MCF 10A (cell line): Measurements from ENCODE around the gene MRPS12. TPM values are rescaled to one million over a fixed set of nuclear protein-coding genes. Genes with fewer than 3 reads are reported as not detected.
"Not testable (repeated sequence)": the region's sequence is repeated elsewhere in the genome, so short reads cannot be mapped to it uniquely, and the experiment has no call there.

Source experiments
- Bru-seq: library from RNA; stranded (reverse); fragments of 400-500 nt; gene quantifications from one replicate; lab custom pipeline; 2021; lab: Mats Ljungman, UMichigan
- BruChase-seq, 2 experiments: library from RNA; stranded (reverse); fragments of 400-500 nt; gene quantifications; one replicate each; lab custom pipeline; 2021; lab: Mats Ljungman, UMichigan
- BruUV-seq: library from RNA; stranded (reverse); fragments of 400-500 nt; replicated peaks from 2 replicates; lab custom pipeline; 2021; lab: Mats Ljungman, UMichigan
- CTCF ChIA-PET: fragments of 300-600 bp; sonication (Branson Sonifier 250); formaldehyde crosslinking; extraction: SDS; loops from one replicate; lab custom pipeline; 2021; ENCODE audit warnings: antibody characterized with exemption, inconsistent platforms; lab: Yijun Ruan, JAX
- POLR2A ChIA-PET: fragments of 300-600, 350-650 bp; sonication (Branson Sonifier 250); formaldehyde crosslinking; extraction: SDS; loops from one replicate; lab custom pipeline; 2020; ENCODE audit warnings: antibody characterized with exemption, inconsistent platforms; lab: Yijun Ruan, JAX
- DNase-seq: peaks from one replicate; pipeline ENCODE4 v3.0.0-alpha.2; 2018; ENCODE audit not compliant: unreplicated experiment
- H3K27ac Mint-ChIP-seq: one replicate; pipeline ENCODE4 v1.8.0; 2022; ENCODE audit warnings: mild to moderate bottlenecking, low read depth, mixed read lengths; ENCODE audit not compliant: unreplicated experiment
- H3K27me3 Mint-ChIP-seq: one replicate; pipeline ENCODE4 v1.8.0; 2022; ENCODE audit warnings: mixed read lengths; ENCODE audit not compliant: insufficient read depth, unreplicated experiment
- H3K36me3 Mint-ChIP-seq: one replicate; pipeline ENCODE4 v1.8.0; 2022; ENCODE audit warnings: mild to moderate bottlenecking, moderate library complexity, mixed read lengths; ENCODE audit not compliant: insufficient read depth, unreplicated experiment
- H3K4me1 Mint-ChIP-seq: one replicate; pipeline ENCODE4 v1.8.0; 2022; ENCODE audit warnings: mixed read lengths; ENCODE audit not compliant: insufficient read depth, unreplicated experiment
- H3K4me3 Mint-ChIP-seq: one replicate; pipeline ENCODE4 v1.8.0; 2022; ENCODE audit warnings: mild to moderate bottlenecking, moderate library complexity, mixed read lengths; ENCODE audit not compliant: unreplicated experiment
- H3K9me3 Mint-ChIP-seq: one replicate; pipeline ENCODE4 v1.8.0; 2022; ENCODE audit warnings: mixed read lengths; ENCODE audit not compliant: unreplicated experiment
- intact Hi-C: fragments of 100-400 bp; cut with micrococcal nuclease; formaldehyde crosslinking; loops from 2 replicates; pipeline ENCODE4 v1.14.1; 2022
- long read RNA-seq: library from polyadenylated mRNA; stranded (forward); transcript quantifications from one replicate; pipeline ENCODE4 v2.0.0, GENCODE V29; 2022
- total RNA-seq: library from RNA; stranded (reverse); gene quantifications from 2 replicates; pipeline ENCODE4 v1.2.3, GENCODE V29; 2022
- TF ChIP-seq, protein P1 (sequence below): fragments of 200-600 bp; IDR thresholded peaks from one replicate; pipeline ENCODE4 v1.8.0; 2022; ENCODE audit warnings: antibody characterized with exemption, mild to moderate bottlenecking; ENCODE audit not compliant: unreplicated experiment

The MRPS12 gene
- total RNA-seq (38.1 and 53.3 TPM in 2 replicates), Bru-seq, nascent RNA (percentile 55 among the genes with signal in this experiment), BruChase-seq, experiment 1, labeled RNA remaining after a 6-hour chase (percentile 65 among the genes with signal in this experiment), BruChase-seq, experiment 2, labeled RNA remaining after a 2-hour chase (percentile 67 among the genes with signal in this experiment)
- long read RNA-seq, transcript MRPS12-203 (2 exons, 1,220 nt) = minor isoform, 6 of 102 reads
- long read RNA-seq, transcript MRPS12-202 (3 exons, 929 nt) = minor isoform, 15 of 102 reads
- long read RNA-seq, transcript MRPS12-201 (3 exons, 1,207 nt) = major isoform, 76 of 102 reads
- long read RNA-seq, partial matches to known transcripts = 0 of 102 reads
- long read RNA-seq, other reads (novel, unspliced or antisense) = 5 of 102 reads

- ChIA-PET POLR2A (interaction anchor here (0.6 to 3.3 kb wide), 37 partner anchors 9 to 685 kb away, joined by 3 to 35 read pairs (median 4); partner anchors contain the start of genes ACTN4, ECH1, EIF3K and FAM98C), CTCF (interaction anchor here (0.6 to 2.3 kb wide), 32 partner anchors 10 to 795 kb away, joined by 3 to 16 read pairs (median 3); partner anchors contain the start of gene FAM98C)
- H3K4me1 Mint-ChIP-seq = peaks cover 14% of the 10 kb centered on the region
- peaks cover 24% of the 10 kb centered on the region for H3K36me3 Mint-ChIP-seq
- H3K27me3 Mint-ChIP-seq = no peaks in the 10 kb centered on the region
- TF ChIP-seq, protein P1, sequence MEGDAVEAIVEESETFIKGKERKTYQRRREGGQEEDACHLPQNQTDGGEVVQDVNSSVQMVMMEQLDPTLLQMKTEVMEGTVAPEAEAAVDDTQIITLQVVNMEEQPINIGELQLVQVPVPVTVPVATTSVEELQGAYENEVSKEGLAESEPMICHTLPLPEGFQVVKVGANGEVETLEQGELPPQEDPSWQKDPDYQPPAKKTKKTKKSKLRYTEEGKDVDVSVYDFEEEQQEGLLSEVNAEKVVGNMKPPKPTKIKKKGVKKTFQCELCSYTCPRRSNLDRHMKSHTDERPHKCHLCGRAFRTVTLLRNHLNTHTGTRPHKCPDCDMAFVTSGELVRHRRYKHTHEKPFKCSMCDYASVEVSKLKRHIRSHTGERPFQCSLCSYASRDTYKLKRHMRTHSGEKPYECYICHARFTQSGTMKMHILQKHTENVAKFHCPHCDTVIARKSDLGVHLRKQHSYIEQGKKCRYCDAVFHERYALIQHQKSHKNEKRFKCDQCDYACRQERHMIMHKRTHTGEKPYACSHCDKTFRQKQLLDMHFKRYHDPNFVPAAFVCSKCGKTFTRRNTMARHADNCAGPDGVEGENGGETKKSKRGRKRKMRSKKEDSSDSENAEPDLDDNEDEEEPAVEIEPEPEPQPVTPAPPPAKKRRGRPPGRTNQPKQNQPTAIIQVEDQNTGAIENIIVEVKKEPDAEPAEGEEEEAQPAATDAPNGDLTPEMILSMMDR = no peak
- peak within 1 kb of the TSS; percentile 95 for H3K27ac Mint-ChIP-seq
- H3K4me3 Mint-ChIP-seq = peak within 1 kb of the TSS; percentile 85
- BruUV-seq = TSS peak; percentile 74
- DNase-seq = peak; percentile 100
- peaks cover 7% of the 10 kb centered on the region for H3K9me3 Mint-ChIP-seq
- intact Hi-C loops = loop anchor here (1.0 to 10.0 kb wide), 6 partner anchors 30 to 696 kb away; partner anchors contain the start of gene FAM98C
Observed at GRCh38 chr19:38930776-38931520, at the start of gene MRPS12. TSS of gene MRPS12 (plus strand) at chr19:38930944. CDS start at chr19:38931295, 351 bp downstream.

- intact Hi-C loops = no loop called here
- Mint-ChIP-seq H3K36me3 (peaks cover 33% of the 10 kb centered on the region), H3K27me3 (no peaks in the 10 kb centered on the region), H3K9me3 (no peaks in the 10 kb centered on the region), H3K4me1 (no peaks in the 10 kb centered on the region), H3K27ac (no peak overlapping the region), H3K4me3 (no peak overlapping the region)
- CTCF ChIA-PET = interaction anchor here (0.6 to 1.4 kb wide), 4 partner anchors 46 to 668 kb away, joined by 3 to 5 read pairs (median 4); no protein-coding TSS in a partner anchor
- no peak for DNase-seq
- BruUV-seq = no TSS peak
- POLR2A ChIA-PET = no interaction called here
- TF ChIP-seq, protein P1 = no peak
Observed at GRCh38 chr19:38883286-38883685, 47.5 kb upstream of the MRPS12 start.

- H3K36me3 Mint-ChIP-seq = peaks cover 43% of the 10 kb centered on the region
- intact Hi-C loops, H3K27ac Mint-ChIP-seq, DNase-seq, H3K27me3 Mint-ChIP-seq, BruUV-seq, POLR2A ChIA-PET, H3K4me3 Mint-ChIP-seq, H3K4me1 Mint-ChIP-seq, H3K9me3 Mint-ChIP-seq: not testable (repeated sequence)
- CTCF ChIA-PET = interaction anchor here (0.7 kb wide), 1 partner anchor 17 kb away, joined by 3 read pairs; no protein-coding TSS in a partner anchor
Observed at GRCh38 chr19:38884691-38885090, 46.1 kb upstream of the MRPS12 start.

- Mint-ChIP-seq H3K27me3 (no peaks in the 10 kb centered on the region), H3K27ac (no peak overlapping the region), H3K9me3 (no peaks in the 10 kb centered on the region), H3K4me3 (no peak overlapping the region), H3K4me1 (no peaks in the 10 kb centered on the region), H3K36me3 (peaks cover 42% of the 10 kb centered on the region)
- POLR2A ChIA-PET = no interaction called here
- TF ChIP-seq, protein P1 = no peak
- DNase-seq = no peak
- intact Hi-C loops = no loop called here
- CTCF ChIA-PET = interaction anchor here (1.1 to 1.3 kb wide), 2 partner anchors 372 to 486 kb away, joined by 3 to 5 read pairs; partner anchors contain the start of gene FAM98C
- no TSS peak for BruUV-seq
Observed at GRCh38 chr19:38888876-38889275, 41.9 kb upstream of the MRPS12 start.
